ENCODE results near the gene ATP1A3. TPM values are rescaled to one million over a fixed set of nuclear protein-coding genes. Genes with fewer than 3 reads are reported as not detected.

The ATP1A3 gene
- total RNA-seq, 4 donors from 2014 or later, result not detected

DNA sequence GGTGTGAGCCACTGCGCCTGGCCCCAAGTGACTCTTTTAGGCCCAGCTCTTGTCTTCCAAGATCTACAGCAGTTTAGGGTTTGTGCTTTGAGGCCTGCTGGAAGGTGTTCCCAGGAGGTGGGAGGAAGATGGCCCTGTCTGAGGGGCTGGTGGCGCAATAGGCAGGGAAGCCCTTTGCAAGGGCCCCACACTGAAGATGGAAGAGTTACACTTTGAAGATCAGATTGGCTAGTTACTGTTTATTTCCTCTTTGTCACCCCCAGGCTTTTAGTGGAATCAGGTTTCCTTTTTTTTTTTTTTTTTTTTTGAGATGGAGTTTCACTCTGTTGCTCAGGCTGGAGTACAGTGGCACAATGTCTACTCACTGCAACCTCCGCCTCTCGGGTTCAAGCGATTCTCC is 33.1 kb downstream of the ATP1A3 start:
- no peak overlapping the region for H3K4me3 ChIP-seq
- peaks cover 0 to 12% (median 0%) of the 10 kb centered on the region in 3 donors for H3K36me3 ChIP-seq
- 96% methylated on average over 5 of the region's 5 CpGs for WGBS, 2 donors
- H3K27me3 ChIP-seq, result peaks cover 0 to 2% of the 10 kb centered on the region in 2 donors
- peaks cover 0 to 21% (median 14%) of the 10 kb centered on the region in 4 donors for H3K4me1 ChIP-seq
- no peaks in the 10 kb centered on the region for H3K9me3 ChIP-seq
- DNase-seq (ENCODE audit: low spot score in 2 of 2), result no peak
- TF ChIP-seq, protein P1, sequence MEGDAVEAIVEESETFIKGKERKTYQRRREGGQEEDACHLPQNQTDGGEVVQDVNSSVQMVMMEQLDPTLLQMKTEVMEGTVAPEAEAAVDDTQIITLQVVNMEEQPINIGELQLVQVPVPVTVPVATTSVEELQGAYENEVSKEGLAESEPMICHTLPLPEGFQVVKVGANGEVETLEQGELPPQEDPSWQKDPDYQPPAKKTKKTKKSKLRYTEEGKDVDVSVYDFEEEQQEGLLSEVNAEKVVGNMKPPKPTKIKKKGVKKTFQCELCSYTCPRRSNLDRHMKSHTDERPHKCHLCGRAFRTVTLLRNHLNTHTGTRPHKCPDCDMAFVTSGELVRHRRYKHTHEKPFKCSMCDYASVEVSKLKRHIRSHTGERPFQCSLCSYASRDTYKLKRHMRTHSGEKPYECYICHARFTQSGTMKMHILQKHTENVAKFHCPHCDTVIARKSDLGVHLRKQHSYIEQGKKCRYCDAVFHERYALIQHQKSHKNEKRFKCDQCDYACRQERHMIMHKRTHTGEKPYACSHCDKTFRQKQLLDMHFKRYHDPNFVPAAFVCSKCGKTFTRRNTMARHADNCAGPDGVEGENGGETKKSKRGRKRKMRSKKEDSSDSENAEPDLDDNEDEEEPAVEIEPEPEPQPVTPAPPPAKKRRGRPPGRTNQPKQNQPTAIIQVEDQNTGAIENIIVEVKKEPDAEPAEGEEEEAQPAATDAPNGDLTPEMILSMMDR (IDR thresholded peaks at IDR 0.05), result no peak
- TF ChIP-seq EP300 (IDR thresholded peaks at IDR 0.05), result no peak
- TF ChIP-seq POLR2A (IDR thresholded peaks at IDR 0.05), result no peak
- no peak overlapping the region for H3K27ac ChIP-seq

DNA sequence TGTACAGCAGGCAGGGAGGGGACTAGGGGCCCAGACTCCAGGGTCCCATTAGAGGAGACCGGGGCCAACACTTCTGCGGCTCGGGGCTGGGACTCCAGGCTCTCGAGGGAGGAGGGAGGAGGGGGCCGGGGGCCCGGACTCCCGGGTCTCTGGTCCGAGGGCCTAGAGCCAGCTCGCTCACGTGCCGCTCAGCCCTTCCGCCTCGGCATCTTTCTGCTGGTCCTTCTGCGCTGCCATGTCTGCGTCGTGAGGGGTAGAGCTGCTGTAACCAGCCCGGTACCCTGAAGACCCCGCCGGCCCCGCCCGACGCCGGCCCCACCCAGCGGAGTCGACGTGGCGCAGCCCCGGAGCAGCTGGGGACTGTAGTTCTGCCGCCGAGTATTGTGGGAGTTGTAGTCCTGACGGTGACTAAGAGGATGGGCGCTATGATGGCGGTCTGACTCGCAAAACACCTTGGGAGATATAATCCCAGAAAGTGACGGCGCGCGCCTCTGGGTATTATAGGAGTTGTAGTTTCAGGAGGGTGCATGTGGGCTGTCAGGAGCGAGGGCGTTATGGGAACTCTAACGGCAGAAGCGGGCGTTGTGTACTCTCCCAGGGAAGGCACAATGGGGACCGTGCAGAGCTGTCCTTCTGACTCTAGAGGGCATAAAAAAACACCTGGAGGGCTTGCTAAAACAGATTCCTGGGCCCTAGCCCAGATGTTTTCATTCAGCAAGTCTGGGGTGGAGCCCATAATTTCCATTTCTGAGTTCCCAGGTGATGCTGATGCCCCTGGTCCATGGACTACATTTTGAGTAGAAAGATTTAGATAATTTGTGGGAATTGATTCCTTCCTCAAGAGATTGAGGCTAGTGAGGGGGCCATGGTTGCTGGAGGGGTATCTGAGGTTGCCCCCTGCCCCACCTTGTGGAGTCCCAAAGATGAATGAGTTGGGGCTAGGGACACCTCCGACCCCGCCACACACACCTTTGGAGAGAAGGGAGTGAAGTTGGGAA is 34.7 kb downstream of the ATP1A3 start, which contains the start of gene RABAC1:
Gene RABAC1 (minus strand): TSS at position 266 of the 998 bp plus-strand sequence. CDS start 29 bp downstream, at position 237.
- Histone ChIP-seq H3K27me3 (no peaks in the 10 kb centered on the region), H3K36me3 (peaks cover 0 to 28% (median 0%) of the 10 kb centered on the region in 3 donors), H3K27ac (peak within 1 kb of the TSS; percentile 75 to 98 (median 96)), H3K4me3 (peak within 1 kb of the TSS; percentile 58 to 94 (median 84)), H3K4me1 (peaks cover 0 to 21% (median 14%) of the 10 kb centered on the region in 4 donors), H3K9me3 (no peaks in the 10 kb centered on the region)
- 5 to 20% methylated on average over 10 to 44 of the region's 46 CpGs for WGBS, 2 donors
- DNase-seq (ENCODE audit: low spot score in 2 of 2), result peak; percentile 63 to 86
- TF ChIP-seq, protein P1 (IDR thresholded peaks at IDR 0.05), result no peak
- TF ChIP-seq POLR2A (IDR thresholded peaks at IDR 0.05) (peak in 1 of 2 donors; percentile 45), EP300 (IDR thresholded peaks at IDR 0.05) (peak; percentile 63 to 82)

- TF ChIP-seq EP300 (IDR thresholded peaks at IDR 0.05) (peak in 1 of 2 donors; percentile 43), POLR2A (IDR thresholded peaks at IDR 0.05) (peak in 1 of 2 donors; percentile 44)
- TF ChIP-seq, protein P1 (IDR thresholded peaks at IDR 0.05), result no peak
- peak; percentile 73 to 78 for DNase-seq (ENCODE audit: low spot score in 2 of 2)
- 2 to 4% methylated on average over 21 to 39 of the region's 43 CpGs for WGBS, 2 donors
Measured at GRCh38 chr19:41958367-41959055, 35.5 kb downstream of the ATP1A3 start.

DNA sequence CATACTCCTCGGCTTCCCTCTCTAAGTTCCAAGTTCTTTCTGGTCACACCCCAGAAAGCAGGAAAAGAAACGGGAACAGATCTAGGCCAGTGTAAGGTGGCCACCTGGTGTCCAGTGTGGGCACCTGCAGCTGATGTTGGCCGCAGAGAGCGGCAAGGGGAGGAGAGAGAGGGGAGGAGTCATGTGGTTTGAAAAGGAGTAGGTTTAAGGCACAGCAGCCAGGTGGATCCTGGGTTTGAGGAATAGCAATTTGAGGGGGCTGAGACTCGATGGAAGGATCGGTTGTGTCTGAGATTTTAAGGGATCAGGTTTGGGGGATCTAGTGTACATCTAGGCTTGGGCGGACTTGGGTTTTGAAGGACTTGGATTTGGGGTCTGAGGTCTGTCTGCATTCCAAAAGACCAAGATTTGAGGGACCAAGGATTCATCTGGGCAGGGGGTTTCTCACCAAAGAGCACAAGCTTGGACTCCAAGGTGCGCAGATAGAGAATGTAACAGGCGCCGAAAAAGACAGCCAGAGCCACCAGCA is 36.1 kb downstream of the ATP1A3 start:
- Histone ChIP-seq H3K27me3 (no peaks in the 10 kb centered on the region), H3K27ac (peak overlapping the region; percentile 75 to 98 (median 96)), H3K4me1 (peaks cover 0 to 21% (median 14%) of the 10 kb centered on the region in 4 donors), H3K36me3 (peaks cover 0 to 28% (median 0%) of the 10 kb centered on the region in 3 donors), H3K4me3 (peak overlapping the region; percentile 58 to 94 (median 84)), H3K9me3 (no peaks in the 10 kb centered on the region)
- 18 to 19% methylated on average over 10 of the region's 10 CpGs for WGBS, 2 donors
- TF ChIP-seq, protein P1 (IDR thresholded peaks at IDR 0.05), result peak; percentile 53 to 81 (median 71)
- peak in 1 of 2 donors; percentile 17 for TF ChIP-seq EP300 (IDR thresholded peaks at IDR 0.05)
- TF ChIP-seq POLR2A (IDR thresholded peaks at IDR 0.05), result no peak
- peak in 1 of 2 donors; percentile 37 for DNase-seq (ENCODE audit: low spot score in 2 of 2)

More at GRCh38 chr19:41958367-41959055, 35.5 kb downstream of the ATP1A3 start:
- H3K27me3 ChIP-seq, result no peaks in the 10 kb centered on the region
- peak overlapping the region; percentile 75 to 98 (median 96) for H3K27ac ChIP-seq
- no peaks in the 10 kb centered on the region for H3K9me3 ChIP-seq
- H3K4me3 ChIP-seq, result peak overlapping the region; percentile 58 to 94 (median 84)
- peaks cover 0 to 28% (median 0%) of the 10 kb centered on the region in 3 donors for H3K36me3 ChIP-seq
- peaks cover 0 to 21% (median 14%) of the 10 kb centered on the region in 4 donors for H3K4me1 ChIP-seq
